Measurements from ENCODE around the gene MYADM. TPM values are rescaled to one million over a fixed set of nuclear protein-coding genes. Genes with fewer than 3 reads are reported as not detected.

The MYADM gene
- polyA plus RNA-seq, 3 donors: 162 to 310 (median 254) TPM

DNA sequence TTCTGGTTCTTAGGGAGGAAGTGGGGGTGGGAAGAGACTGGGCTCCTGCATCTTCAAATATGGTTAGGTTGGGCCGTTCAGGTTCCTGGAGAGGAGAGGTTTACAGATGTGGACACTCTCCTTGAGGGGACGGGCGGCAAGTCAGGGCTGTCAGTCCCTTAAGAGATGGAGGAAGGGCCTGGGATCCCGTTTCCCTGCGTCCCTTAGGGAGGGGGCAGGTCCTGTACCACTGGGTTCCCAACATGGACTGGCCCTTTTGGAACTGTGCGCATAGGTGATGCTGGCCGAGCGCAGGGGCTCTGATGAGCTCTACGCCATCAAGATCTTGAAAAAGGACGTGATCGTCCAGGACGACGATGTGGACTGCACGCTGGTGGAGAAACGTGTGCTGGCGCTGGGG is 30.5 kb downstream of the MYADM start:
- H3K9me3 Mint-ChIP-seq: peaks cover 0 to 4% (median 0%) of the 10 kb centered on the region in 7 donors
- H3K9me3 ChIP-seq (replicated peaks in 1 of 2; ENCODE audit: control insufficient read depth in 1 of 2, insufficient read depth in 1 of 2, low read length in 2 of 2): no peaks in the 10 kb centered on the region
- no peak overlapping the region for H3K9ac ChIP-seq (ENCODE audit: insufficient read depth, low read length, poor library complexity, severe bottlenecking)
- no peak overlapping the region for H3K27ac Mint-ChIP-seq
- H3K79me2 ChIP-seq (ENCODE audit: insufficient read depth, low read length): no peaks in the 10 kb centered on the region
- no peak for DNase-seq
- H3K4me3 Mint-ChIP-seq: peak overlapping the region in 1 of 2 donors; percentile 48
- no peaks in the 10 kb centered on the region for H3K36me3 ChIP-seq (replicated peaks in 1 of 2; ENCODE audit: control insufficient read depth in 1 of 2, insufficient read depth in 2 of 2, low read length in 2 of 2)
- H4K20me1 ChIP-seq (ENCODE audit: insufficient read depth, low read length): no peaks in the 10 kb centered on the region
- no peak overlapping the region for H3K4me3 ChIP-seq (replicated peaks in 1 of 3; ENCODE audit: low read depth in 2 of 3, low read length in 3 of 3)
- H3K27ac ChIP-seq (ENCODE audit: low read depth in 1 of 2, low read length in 2 of 2): no peak overlapping the region
- no peaks in the 10 kb centered on the region for H3K36me3 Mint-ChIP-seq
- peaks cover 33 to 60% (median 53%) of the 10 kb centered on the region in 3 donors for H3K27me3 Mint-ChIP-seq (ENCODE audit: low read depth in 3 of 3)
- no peak overlapping the region for H2AFZ ChIP-seq (ENCODE audit: insufficient read depth, low read depth, low read length, poor library complexity, severe bottlenecking)
- TF ChIP-seq, protein P1, sequence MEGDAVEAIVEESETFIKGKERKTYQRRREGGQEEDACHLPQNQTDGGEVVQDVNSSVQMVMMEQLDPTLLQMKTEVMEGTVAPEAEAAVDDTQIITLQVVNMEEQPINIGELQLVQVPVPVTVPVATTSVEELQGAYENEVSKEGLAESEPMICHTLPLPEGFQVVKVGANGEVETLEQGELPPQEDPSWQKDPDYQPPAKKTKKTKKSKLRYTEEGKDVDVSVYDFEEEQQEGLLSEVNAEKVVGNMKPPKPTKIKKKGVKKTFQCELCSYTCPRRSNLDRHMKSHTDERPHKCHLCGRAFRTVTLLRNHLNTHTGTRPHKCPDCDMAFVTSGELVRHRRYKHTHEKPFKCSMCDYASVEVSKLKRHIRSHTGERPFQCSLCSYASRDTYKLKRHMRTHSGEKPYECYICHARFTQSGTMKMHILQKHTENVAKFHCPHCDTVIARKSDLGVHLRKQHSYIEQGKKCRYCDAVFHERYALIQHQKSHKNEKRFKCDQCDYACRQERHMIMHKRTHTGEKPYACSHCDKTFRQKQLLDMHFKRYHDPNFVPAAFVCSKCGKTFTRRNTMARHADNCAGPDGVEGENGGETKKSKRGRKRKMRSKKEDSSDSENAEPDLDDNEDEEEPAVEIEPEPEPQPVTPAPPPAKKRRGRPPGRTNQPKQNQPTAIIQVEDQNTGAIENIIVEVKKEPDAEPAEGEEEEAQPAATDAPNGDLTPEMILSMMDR (IDR thresholded peaks at IDR 0.05): no peak
- no peak overlapping the region for H3K4me2 ChIP-seq (replicated peaks; ENCODE audit: extremely low read depth, low read length, poor library complexity, severe bottlenecking)
- intact Hi-C loops (cut with micrococcal nuclease): no loop called here
- peaks cover 10 to 21% of the 10 kb centered on the region in 2 donors for H3K27me3 ChIP-seq (ENCODE audit: control insufficient read depth in 2 of 2, insufficient read depth in 2 of 2, low read length in 2 of 2)
- peaks cover 3% of the 10 kb centered on the region for H3K4me1 Mint-ChIP-seq
- WGBS (ENCODE audit: insufficient coverage): 8% methylated on average over 7 of the region's 16 CpGs
- H3K4me1 ChIP-seq (ENCODE audit: control insufficient read depth in 1 of 2, insufficient read depth in 2 of 2, low read length in 2 of 2): no peaks in the 10 kb centered on the region

DNA sequence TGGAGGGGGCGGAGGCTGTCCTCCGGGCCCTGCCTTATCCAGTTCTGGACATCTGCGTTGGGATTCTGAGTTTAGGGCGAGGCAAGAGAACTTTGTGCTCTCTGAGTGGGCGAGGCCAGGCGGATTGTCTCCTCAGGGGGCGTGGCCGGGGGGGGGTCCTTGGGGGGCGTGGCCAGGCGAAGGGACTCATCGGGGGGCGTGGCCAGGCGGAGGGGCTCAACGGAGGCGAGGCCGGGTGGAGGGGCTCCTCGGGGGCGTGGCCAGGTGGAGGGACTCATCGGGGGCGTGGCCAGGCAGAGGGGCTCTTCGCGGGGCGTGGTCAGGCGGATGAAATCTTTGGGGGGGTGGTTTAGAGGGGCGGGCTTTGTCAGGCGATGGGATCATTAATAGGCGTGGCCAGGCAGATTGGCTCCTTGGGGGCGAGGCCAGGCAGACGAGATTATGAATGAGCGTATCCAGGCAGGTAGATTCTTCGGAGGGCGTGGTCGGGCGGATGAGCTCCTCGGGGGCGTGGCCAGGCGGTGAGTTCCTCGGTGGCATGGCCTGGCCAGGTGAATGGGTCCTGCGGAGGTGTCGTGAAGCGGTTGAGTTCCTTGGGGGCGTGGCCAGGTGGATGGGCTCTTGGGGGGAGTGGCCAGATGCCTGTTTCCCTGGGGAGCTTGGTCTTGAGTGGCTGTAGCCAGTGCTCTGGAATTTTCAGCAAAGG is 31.1 kb downstream of the MYADM start:
- Histone ChIP-seq H3K4me3 (replicated peaks in 1 of 3; ENCODE audit: low read depth in 2 of 3, low read length in 3 of 3) (no peak overlapping the region), H4K20me1 (ENCODE audit: insufficient read depth, low read length) (no peaks in the 10 kb centered on the region), H3K27ac (ENCODE audit: low read depth in 1 of 2, low read length in 2 of 2) (no peak overlapping the region), H3K4me1 (ENCODE audit: control insufficient read depth in 1 of 2, insufficient read depth in 2 of 2, low read length in 2 of 2) (no peaks in the 10 kb centered on the region), H2AFZ (ENCODE audit: insufficient read depth, low read depth, low read length, poor library complexity, severe bottlenecking) (no peak overlapping the region), H3K9ac (ENCODE audit: insufficient read depth, low read length, poor library complexity, severe bottlenecking) (no peak overlapping the region), H3K9me3 (replicated peaks in 1 of 2; ENCODE audit: control insufficient read depth in 1 of 2, insufficient read depth in 1 of 2, low read length in 2 of 2) (no peaks in the 10 kb centered on the region), H3K79me2 (ENCODE audit: insufficient read depth, low read length) (no peaks in the 10 kb centered on the region), H3K36me3 (replicated peaks in 1 of 2; ENCODE audit: control insufficient read depth in 1 of 2, insufficient read depth in 2 of 2, low read length in 2 of 2) (no peaks in the 10 kb centered on the region), H3K27me3 (ENCODE audit: control insufficient read depth in 2 of 2, insufficient read depth in 2 of 2, low read length in 2 of 2) (peaks cover 10 to 21% of the 10 kb centered on the region in 2 donors), H3K4me2 (replicated peaks; ENCODE audit: extremely low read depth, low read length, poor library complexity, severe bottlenecking) (no peak overlapping the region)
- no peak for DNase-seq
- peaks cover 33 to 58% (median 53%) of the 10 kb centered on the region in 3 donors for H3K27me3 Mint-ChIP-seq (ENCODE audit: low read depth in 3 of 3)
- H3K9me3 Mint-ChIP-seq: peaks cover 0 to 4% (median 0%) of the 10 kb centered on the region in 7 donors
- intact Hi-C loops (cut with micrococcal nuclease): no loop called here
- TF ChIP-seq, protein P1 (IDR thresholded peaks at IDR 0.05): no peak
- H3K27ac Mint-ChIP-seq: peak overlapping the region in 1 of 7 donors; percentile 35
- H3K4me3 Mint-ChIP-seq: peak overlapping the region in 1 of 2 donors; percentile 69
- no peaks in the 10 kb centered on the region for H3K36me3 Mint-ChIP-seq
- 8% methylated on average over 28 of the region's 42 CpGs for WGBS (ENCODE audit: insufficient coverage)
- H3K4me1 Mint-ChIP-seq: peaks cover 3% of the 10 kb centered on the region
